Effector memory CD8-positive, alpha-beta T cell (primary cell): ENCODE results near the gene SIRPG.

ENCODE experiments used
- ATAC-seq: fragments of 150-1000 bp; cut with Tn5 transposase; replicated peaks from 2 replicates; pipeline ENCODE4 v1.10.0; 2021; ENCODE audit warnings: mild to moderate bottlenecking, moderate library complexity
- DNase-seq, 3 experiments: peaks; one replicate each; pipeline ENCODE4 v3.0.0; 2021
- H3K27ac Mint-ChIP-seq, 2 donors: one replicate each; pipeline ENCODE4 v1.8.0; 2022; ENCODE audit warnings: mild to moderate bottlenecking in 2 of 2, mixed read lengths in 2 of 2, moderate library complexity in 2 of 2
- H3K27me3 Mint-ChIP-seq, 2 donors: one replicate each; pipeline ENCODE4 v1.8.0; 2022; ENCODE audit warnings: mixed read lengths in 2 of 2
- H3K36me3 Mint-ChIP-seq: one replicate; pipeline ENCODE4 v1.8.0; 2022; ENCODE audit warnings: mild to moderate bottlenecking, moderate library complexity, mixed read lengths; ENCODE audit not compliant: insufficient read depth
- H3K4me1 Mint-ChIP-seq, 2 donors: one replicate each; pipeline ENCODE4 v1.8.0; 2022; ENCODE audit warnings: low read depth in 2 of 2, mixed read lengths in 2 of 2
- H3K4me3 Mint-ChIP-seq, 2 donors: one replicate each; pipeline ENCODE4 v1.8.0; 2022; ENCODE audit warnings: mild to moderate bottlenecking in 2 of 2, mixed read lengths in 2 of 2, moderate library complexity in 2 of 2
- H3K9me3 Mint-ChIP-seq, 2 donors: one replicate each; pipeline ENCODE4 v1.8.0; 2022; ENCODE audit warnings: mixed read lengths in 2 of 2

SIRPG gene

DNA sequence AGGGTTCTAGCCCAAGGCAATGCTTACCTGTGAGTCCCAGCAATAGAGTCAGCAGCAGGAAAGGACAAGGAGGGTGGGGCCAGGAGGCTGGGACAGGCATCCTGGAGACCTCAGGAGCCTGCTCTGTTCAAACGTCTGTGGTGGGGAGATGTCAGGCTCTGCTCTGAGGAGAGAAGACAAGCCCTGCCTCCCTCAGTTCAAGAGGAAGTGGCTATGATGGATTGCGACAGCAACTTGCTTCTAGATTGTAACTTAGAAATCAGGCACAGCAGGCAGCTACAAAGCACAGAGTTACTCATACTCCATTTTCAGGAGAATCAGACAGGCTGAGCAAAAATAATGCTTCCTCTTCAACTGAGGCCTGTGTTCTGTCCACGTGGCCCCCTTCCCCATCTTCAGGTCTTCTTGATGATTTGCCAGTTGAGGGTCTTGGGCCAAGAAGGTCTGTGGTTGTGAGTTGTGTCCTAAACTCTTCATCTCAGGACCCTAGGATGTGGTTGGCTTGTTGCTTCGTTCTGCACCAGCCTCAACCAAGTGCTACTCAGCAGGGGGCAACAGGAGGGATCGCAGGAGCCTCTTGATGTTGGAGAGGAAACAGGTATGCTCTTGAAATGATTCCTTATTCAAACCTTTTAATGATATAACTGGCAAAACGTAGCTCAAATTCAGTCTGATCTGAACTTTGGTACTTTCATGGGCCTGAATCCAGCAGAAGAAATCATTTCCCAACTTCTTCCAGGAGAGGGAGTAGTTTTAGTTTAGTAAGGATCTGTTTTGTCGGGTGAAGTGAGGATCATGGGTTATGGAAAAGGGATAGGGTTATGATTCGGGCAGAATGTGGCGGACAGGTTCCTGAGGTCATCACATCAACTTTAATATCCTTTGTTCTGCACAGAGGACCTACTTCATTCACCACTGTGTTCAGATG, 68.8 kb downstream of the SIRPG start:
- H3K4me3 Mint-ChIP-seq: peak overlapping the region in 1 of 2 donors; percentile 62
- no peaks in the 10 kb centered on the region for H3K9me3 Mint-ChIP-seq
- DNase-seq: peak in 2 of 3 experiments; percentile 2 to 4
- no peaks in the 10 kb centered on the region for H3K36me3 Mint-ChIP-seq
- peak; percentile 85 for ATAC-seq
- peak overlapping the region in 1 of 2 donors; percentile 87 for H3K27ac Mint-ChIP-seq
- H3K4me1 Mint-ChIP-seq: peaks cover 0 to 17% of the 10 kb centered on the region in 2 donors
- no peaks in the 10 kb centered on the region for H3K27me3 Mint-ChIP-seq

DNA sequence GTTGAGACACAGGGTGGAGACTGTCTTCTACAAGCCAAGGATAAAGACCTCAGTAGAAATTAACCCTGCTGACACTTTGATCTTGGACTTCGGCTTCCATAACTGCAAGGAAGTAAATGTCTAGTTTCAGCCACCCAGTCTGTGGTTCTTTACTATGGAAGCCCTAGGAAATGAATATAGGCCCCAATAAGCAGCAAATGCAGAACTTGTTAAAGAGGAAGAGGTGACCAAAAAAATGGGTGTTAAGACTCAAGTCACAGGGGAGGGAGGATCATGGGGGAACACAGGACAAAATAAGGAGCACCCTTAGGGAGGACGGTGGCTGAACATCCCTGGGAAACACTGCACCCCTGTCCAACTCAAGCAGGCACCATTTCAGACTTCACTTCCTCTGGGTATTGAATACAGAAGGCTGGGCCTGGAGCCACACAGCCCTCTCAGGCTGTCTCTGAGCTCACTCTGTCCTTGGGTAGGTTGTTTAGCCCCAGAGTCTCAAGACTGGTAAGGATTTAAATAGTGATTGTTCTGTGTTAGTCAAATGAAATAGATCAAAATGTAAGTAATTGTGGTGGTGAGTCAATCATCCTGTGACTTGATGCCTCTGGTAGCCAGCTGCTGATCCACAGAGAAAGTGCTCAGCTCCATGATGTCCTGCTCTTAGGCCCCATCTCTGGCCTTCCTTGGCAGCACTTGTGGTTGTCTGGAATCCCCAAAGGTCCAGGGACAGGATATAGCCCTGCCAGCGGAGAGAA, 69.6 kb downstream of the SIRPG start:
- no peaks in the 10 kb centered on the region for H3K27me3 Mint-ChIP-seq
- H3K36me3 Mint-ChIP-seq: no peaks in the 10 kb centered on the region
- peak overlapping the region in 1 of 2 donors; percentile 87 for H3K27ac Mint-ChIP-seq
- H3K9me3 Mint-ChIP-seq: no peaks in the 10 kb centered on the region
- peaks cover 0 to 17% of the 10 kb centered on the region in 2 donors for H3K4me1 Mint-ChIP-seq
- peak overlapping the region in 1 of 2 donors; percentile 62 for H3K4me3 Mint-ChIP-seq
- ATAC-seq (no peak), DNase-seq (no peak)

DNA sequence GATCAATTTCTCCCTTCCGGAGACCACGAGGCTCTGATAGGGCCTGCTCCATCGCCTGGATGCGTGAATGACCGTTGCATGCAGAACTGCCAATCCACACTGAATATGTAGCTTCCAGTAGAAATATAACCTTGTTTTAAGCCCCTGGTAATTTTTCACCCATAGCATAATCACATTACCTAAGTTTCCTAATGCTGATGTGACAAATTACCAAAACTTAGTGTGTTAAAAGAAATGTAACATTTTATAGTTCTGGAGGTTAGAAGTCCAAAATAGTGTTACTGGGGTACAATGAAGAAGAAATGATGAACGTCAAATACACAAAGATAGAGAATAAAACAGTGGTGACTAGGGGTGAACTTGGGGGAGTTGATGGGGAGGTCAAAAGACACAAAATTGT, 78.1 kb downstream of the SIRPG start:
- no peaks in the 10 kb centered on the region for H3K36me3 Mint-ChIP-seq
- no peak overlapping the region for H3K27ac Mint-ChIP-seq
- H3K9me3 Mint-ChIP-seq: no peaks in the 10 kb centered on the region
- no peak overlapping the region for H3K4me3 Mint-ChIP-seq
- no peaks in the 10 kb centered on the region for H3K4me1 Mint-ChIP-seq
- ATAC-seq: no peak
- H3K27me3 Mint-ChIP-seq: no peaks in the 10 kb centered on the region
- no peak for DNase-seq
